Progenitor cell of endocrine pancreas (in vitro differentiated cells): ENCODE data around the gene CAPN7. TPM values are rescaled to one million over a fixed set of nuclear protein-coding genes. Genes with fewer than 3 reads are reported as not detected.
A peak's percentile ranks its signal among the peaks of the same experiment; 100 is the strongest.

Experiments used
- DNase-seq: peaks from one replicate; pipeline ENCODE4 v3.0.0; 2021; ENCODE audit warnings: low spot score; ENCODE audit not compliant: unreplicated experiment
- H3K27ac Mint-ChIP-seq: 2 replicates; pipeline ENCODE4 v1.8.0; 2021; ENCODE audit warnings: mild to moderate bottlenecking, moderate library complexity, mixed read lengths
- H3K27me3 Mint-ChIP-seq: 2 replicates; pipeline ENCODE4 v1.8.0; 2021; ENCODE audit warnings: mixed read lengths
- H3K36me3 Mint-ChIP-seq: 2 replicates; pipeline ENCODE4 v1.8.0; 2022; ENCODE audit warnings: mixed read lengths; ENCODE audit not compliant: insufficient read depth
- H3K4me1 Mint-ChIP-seq: 2 replicates; pipeline ENCODE4 v1.8.0; 2021; ENCODE audit warnings: low read depth, mixed read lengths
- H3K4me3 Mint-ChIP-seq: 2 replicates; pipeline ENCODE4 v1.8.0; 2021; ENCODE audit warnings: low read depth, mild to moderate bottlenecking, moderate library complexity, mixed read lengths
- H3K9me3 Mint-ChIP-seq: 2 replicates; pipeline ENCODE4 v1.8.0; 2021; ENCODE audit warnings: low read depth, mixed read lengths
- total RNA-seq: library from RNA; stranded (reverse); gene quantifications from 2 replicates; pipeline ENCODE4 v1.2.1, GENCODE V29; 2021
- TF ChIP-seq, protein P1 (sequence below): fragments of 200-600 bp; sonication (generic); IDR thresholded peaks from one replicate; pipeline ENCODE4 v1.5.0; 2021; ENCODE audit warnings: antibody characterized with exemption, mild to moderate bottlenecking; ENCODE audit not compliant: unreplicated experiment

CAPN7 gene
- total RNA-seq, 1 donor from 2014 or later, result 46.3 TPM

DNA sequence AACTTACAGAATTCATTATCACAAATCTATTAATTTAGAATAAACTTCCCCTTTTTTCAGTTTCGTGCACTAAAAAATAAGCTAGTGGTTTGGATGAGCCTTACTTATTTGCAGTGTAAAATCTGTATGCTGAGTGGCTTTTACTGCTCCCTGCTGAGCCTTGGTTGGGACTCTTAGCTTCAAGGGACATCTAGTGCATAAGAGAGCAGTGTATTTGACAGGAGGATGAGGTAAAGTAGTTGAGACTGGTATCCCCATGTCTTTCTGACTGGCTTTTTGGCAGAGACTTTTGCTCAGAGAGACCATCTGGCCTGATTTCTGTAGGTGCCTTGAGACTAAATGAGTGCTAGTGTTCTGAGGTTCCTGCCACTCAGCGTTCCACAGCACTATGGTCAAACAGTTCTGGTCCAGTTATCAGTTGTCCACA lies 11.8 kb downstream of the CAPN7 start:
- Mint-ChIP-seq H3K27ac (peak overlapping the region; percentile 56), H3K27me3 (no peaks in the 10 kb centered on the region), H3K4me3 (no peak overlapping the region), H3K9me3 (no peaks in the 10 kb centered on the region), H3K36me3 (peaks cover 29% of the 10 kb centered on the region), H3K4me1 (peaks cover 2% of the 10 kb centered on the region)
- TF ChIP-seq, protein P1, sequence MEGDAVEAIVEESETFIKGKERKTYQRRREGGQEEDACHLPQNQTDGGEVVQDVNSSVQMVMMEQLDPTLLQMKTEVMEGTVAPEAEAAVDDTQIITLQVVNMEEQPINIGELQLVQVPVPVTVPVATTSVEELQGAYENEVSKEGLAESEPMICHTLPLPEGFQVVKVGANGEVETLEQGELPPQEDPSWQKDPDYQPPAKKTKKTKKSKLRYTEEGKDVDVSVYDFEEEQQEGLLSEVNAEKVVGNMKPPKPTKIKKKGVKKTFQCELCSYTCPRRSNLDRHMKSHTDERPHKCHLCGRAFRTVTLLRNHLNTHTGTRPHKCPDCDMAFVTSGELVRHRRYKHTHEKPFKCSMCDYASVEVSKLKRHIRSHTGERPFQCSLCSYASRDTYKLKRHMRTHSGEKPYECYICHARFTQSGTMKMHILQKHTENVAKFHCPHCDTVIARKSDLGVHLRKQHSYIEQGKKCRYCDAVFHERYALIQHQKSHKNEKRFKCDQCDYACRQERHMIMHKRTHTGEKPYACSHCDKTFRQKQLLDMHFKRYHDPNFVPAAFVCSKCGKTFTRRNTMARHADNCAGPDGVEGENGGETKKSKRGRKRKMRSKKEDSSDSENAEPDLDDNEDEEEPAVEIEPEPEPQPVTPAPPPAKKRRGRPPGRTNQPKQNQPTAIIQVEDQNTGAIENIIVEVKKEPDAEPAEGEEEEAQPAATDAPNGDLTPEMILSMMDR, result no peak
- no peak for DNase-seq

DNA sequence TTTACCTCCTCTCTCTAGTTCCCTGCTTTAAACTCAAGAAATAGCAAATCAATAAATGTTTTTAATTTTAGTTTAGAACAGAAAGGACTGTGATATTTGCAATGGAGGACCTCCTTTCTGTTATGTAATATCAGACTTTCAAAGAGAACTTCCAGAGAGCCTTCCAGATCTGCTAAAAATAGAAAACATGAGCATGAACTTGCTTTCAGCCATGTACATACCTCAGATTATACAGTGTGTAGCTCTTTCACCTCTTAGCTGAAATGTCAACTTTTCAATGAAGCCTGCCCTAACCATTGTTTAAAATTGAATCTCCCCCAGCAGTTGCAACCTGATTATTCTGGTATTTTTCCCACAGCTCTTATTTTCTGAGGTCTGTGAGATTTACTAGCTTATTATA lies 12.6 kb downstream of the CAPN7 start:
- Mint-ChIP-seq H3K4me3 (no peak overlapping the region), H3K9me3 (no peaks in the 10 kb centered on the region), H3K27ac (no peak overlapping the region), H3K36me3 (peaks cover 28% of the 10 kb centered on the region), H3K27me3 (no peaks in the 10 kb centered on the region), H3K4me1 (peaks cover 4% of the 10 kb centered on the region)
- TF ChIP-seq, protein P1, result no peak
- no peak for DNase-seq

DNA sequence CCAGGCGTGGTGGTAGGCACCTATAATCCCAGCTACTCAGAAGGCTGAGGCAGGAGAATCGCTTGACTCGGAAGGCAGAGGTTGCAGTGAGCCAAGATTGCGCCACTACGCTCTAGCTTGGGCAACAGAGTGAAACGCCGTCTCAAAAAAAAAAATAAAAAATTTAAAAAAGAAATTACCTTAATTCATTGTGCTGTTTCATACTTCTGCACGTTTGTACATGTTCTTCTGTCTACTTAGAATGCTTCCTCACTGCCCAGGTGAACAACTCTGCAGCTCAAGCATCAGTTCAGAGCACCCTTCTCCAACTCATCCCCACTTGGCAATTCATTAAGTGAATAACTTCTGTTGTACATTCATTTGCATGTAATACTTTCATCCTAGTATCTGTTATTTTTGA lies 14.0 kb downstream of the CAPN7 start:
- TF ChIP-seq, protein P1, result no peak
- DNase-seq, result no peak
- H3K4me3 Mint-ChIP-seq, result no peak overlapping the region
- no peaks in the 10 kb centered on the region for H3K9me3 Mint-ChIP-seq
- peaks cover 6% of the 10 kb centered on the region for H3K4me1 Mint-ChIP-seq
- H3K36me3 Mint-ChIP-seq, result peaks cover 27% of the 10 kb centered on the region
- no peak overlapping the region for H3K27ac Mint-ChIP-seq
- no peaks in the 10 kb centered on the region for H3K27me3 Mint-ChIP-seq

DNA sequence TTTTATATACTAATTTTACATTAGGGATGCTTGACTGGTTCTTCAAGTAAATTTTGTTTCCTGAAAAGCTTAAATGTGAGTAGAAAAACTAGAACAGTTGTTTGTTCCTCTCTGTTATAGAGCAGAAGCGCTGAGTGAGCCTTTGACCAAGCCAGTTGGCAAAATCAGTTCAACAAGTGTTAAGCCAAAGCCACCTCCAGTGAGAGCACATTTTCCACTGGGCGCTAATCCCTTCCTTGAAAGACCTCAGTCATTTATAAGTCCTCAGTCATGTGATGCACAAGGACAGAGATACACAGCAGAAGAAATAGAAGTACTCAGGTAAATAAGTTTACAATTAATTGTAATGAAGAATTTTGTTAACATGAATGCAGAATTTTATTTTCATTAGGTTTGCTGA lies 14.6 kb downstream of the CAPN7 start:
- H3K4me3 Mint-ChIP-seq, result no peak overlapping the region
- H3K27me3 Mint-ChIP-seq, result no peaks in the 10 kb centered on the region
- H3K36me3 Mint-ChIP-seq, result peaks cover 27% of the 10 kb centered on the region
- no peak for DNase-seq
- H3K4me1 Mint-ChIP-seq, result peaks cover 6% of the 10 kb centered on the region
- TF ChIP-seq, protein P1, result no peak
- H3K9me3 Mint-ChIP-seq, result no peaks in the 10 kb centered on the region
- H3K27ac Mint-ChIP-seq, result no peak overlapping the region

DNA sequence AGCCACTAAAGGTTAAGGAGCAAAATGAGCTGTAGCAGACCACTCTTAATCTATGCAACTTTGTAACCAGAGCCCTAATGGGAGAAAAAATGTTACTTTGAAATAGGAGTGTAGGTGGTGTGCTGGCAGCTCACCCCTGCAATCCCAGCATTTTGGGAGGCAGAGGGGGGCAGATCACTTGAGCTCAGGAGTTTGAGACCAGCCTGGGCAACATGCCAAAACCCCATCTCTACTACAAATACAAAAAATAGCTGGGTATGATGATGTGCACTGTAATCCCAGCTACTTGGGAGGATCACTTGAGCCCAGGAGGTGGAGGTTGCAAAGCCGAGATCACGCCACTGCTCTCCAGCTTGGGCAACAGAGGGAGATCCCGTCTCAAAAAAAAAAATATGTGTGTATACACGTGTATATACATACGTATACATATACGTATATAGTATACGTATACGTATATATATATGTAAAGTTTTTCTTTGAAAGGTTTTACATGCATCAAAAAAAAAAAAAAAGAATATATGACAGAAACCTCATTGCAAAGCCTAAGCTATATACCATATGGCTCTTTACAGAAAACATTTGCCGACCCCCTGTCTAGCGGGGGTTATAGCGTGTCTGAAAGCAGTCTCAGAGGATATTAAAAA lies 15.7 kb downstream of the CAPN7 start:
- Mint-ChIP-seq H3K27ac (no peak overlapping the region), H3K4me3 (no peak overlapping the region), H3K27me3 (no peaks in the 10 kb centered on the region), H3K4me1 (peaks cover 6% of the 10 kb centered on the region), H3K36me3 (peaks cover 24% of the 10 kb centered on the region), H3K9me3 (no peaks in the 10 kb centered on the region)
- TF ChIP-seq, protein P1, result no peak
- no peak for DNase-seq
